HG03064 (cell line): Measurements from ENCODE around the gene TMEM151A.

Source experiments
- ATAC-seq: cut with Tn5 transposase; IDR thresholded peaks from one replicate; pipeline ENCODE4 v1.9.1; 2021; ENCODE audit warnings: low read depth; ENCODE audit not compliant: unreplicated experiment

TMEM151A gene

GRCh38 chr11:66334605-66335442 lies 43.1 kb downstream of the TMEM151A start:
- ATAC-seq = no peak

- no peak for ATAC-seq
Measured at GRCh38 chr11:66335531-66336233, 44.0 kb downstream of the TMEM151A start.

GRCh38 chr11:66336234-66337102 lies 44.8 kb downstream of the TMEM151A start, which contains the start of gene RIN1:
RIN1 (minus strand) TSS chr11:66336434; CDS start chr11:66336402, 32 bp downstream.
- ATAC-seq = no peak

GRCh38 chr11:66337103-66337899 lies 45.6 kb downstream of the TMEM151A start:
- ATAC-seq = no peak

- no peak for ATAC-seq
Measured at GRCh38 chr11:66338276-66339161, 46.8 kb downstream of the TMEM151A start.

GRCh38 chr11:66339162-66339675 lies 47.5 kb downstream of the TMEM151A start:
- ATAC-seq = no peak

GRCh38 chr11:66339686-66340483 lies 48.2 kb downstream of the TMEM151A start:
- no peak for ATAC-seq

GRCh38 chr11:66340596-66341501 lies 49.2 kb downstream of the TMEM151A start:
- no peak for ATAC-seq

- ATAC-seq = no peak
Measured at GRCh38 chr11:66341502-66342126, 49.9 kb downstream of the TMEM151A start.

GRCh38 chr11:66343176-66343575 lies 51.5 kb downstream of the TMEM151A start:
- no peak for ATAC-seq

- ATAC-seq = no peak
Measured at GRCh38 chr11:66344550-66345315, 53.0 kb downstream of the TMEM151A start, which contains the start of gene BRMS1. BRMS1 (minus strand) TSS chr11:66345104; CDS start chr11:66342234, 2,870 bp downstream.

GRCh38 chr11:66345316-66345649 lies 53.6 kb downstream of the TMEM151A start:
- no peak for ATAC-seq
